HepG2 (cell line): Measurements from ENCODE around the gene ZNF100.

Source experiments
- CBFB ChIP-seq: sonication (generic); formaldehyde crosslinking; IDR thresholded peaks from 2 replicates; pipeline ENCODE4 v1.4.0; 2020; ENCODE audit warnings: missing genetic modification reagents
- GZF1 ChIP-seq: sonication (generic); formaldehyde crosslinking; IDR thresholded peaks from 2 replicates; pipeline ENCODE4 v1.5.1; 2020; ENCODE audit warnings: mild to moderate bottlenecking, missing genetic modification reagents
- HOXA9 ChIP-seq: sonication (generic); formaldehyde crosslinking; IDR thresholded peaks from 2 replicates; pipeline ENCODE4 v1.8.1; 2022; ENCODE audit warnings: missing genetic modification reagents, mild to moderate bottlenecking, moderate library complexity, borderline replicate concordance
- JUN ChIP-seq: sonication (generic); formaldehyde crosslinking; IDR thresholded peaks from 2 replicates; pipeline ENCODE4 v1.4.0; 2020; ENCODE audit warnings: mild to moderate bottlenecking, missing genetic modification reagents
- KLF6 ChIP-seq: IDR thresholded peaks from 2 replicates; pipeline ENCODE4 v1.8.0; 2016; ENCODE audit warnings: missing biosample characterization, missing genetic modification reagents
- ZBTB20 ChIP-seq: sonication (generic); formaldehyde crosslinking; IDR thresholded peaks from 2 replicates; pipeline ENCODE4 v1.8.1; 2023; ENCODE audit warnings: missing genetic modification reagents, low read depth, mild to moderate bottlenecking, borderline replicate concordance
- ZKSCAN8 ChIP-seq: IDR thresholded peaks from 2 replicates; pipeline ENCODE4 v1.6.1; 2016; ENCODE audit warnings: borderline replicate concordance, missing genetic modification reagents, missing compliant biosample characterization
- ZNF274 ChIP-seq: sonication (generic); formaldehyde crosslinking; IDR thresholded peaks from 2 replicates; pipeline ENCODE4 v1.5.1; 2020; ENCODE audit warnings: mild to moderate bottlenecking, missing genetic modification reagents
- ZZZ3 ChIP-seq: sonication (generic); formaldehyde crosslinking; IDR thresholded peaks from 2 replicates; pipeline ENCODE4 v1.4.0; 2020; ENCODE audit warnings: missing genetic modification reagents, mild to moderate bottlenecking, borderline replicate concordance
- TF ChIP-seq, protein P1 (sequence below): sonication (generic); formaldehyde crosslinking; IDR thresholded peaks from one replicate; pipeline ENCODE4 v1.5.1; 2020; ENCODE audit warnings: mild to moderate bottlenecking, missing genetic modification reagents; ENCODE audit errors: not compliant biosample characterization

DNA sequence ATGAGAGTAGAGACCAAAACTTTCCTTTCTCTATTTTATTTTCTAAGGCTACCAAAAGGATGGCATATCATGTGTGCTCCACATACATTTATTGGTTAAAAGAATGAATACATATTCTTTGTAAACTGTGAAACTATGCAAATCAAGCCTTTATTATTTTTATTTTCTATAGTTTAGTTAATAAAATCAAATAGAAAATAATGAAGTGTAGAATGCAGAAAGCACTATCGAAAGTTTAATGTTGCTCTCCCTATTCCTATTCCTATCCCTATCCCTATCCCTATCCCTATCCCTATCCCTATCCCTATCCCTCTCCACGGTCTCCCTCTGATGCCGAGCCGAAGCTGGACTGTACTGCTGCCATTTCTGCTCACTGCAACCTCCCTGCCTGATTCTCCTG, 60.3 kb downstream of the ZNF100 start:
- no peak for TF ChIP-seq JUN (CRISPR knock-in tag)
- TF ChIP-seq ZKSCAN8 (CRISPR knock-in tag): no peak
- no peak for TF ChIP-seq KLF6
- no peak for TF ChIP-seq ZNF274
- no peak for TF ChIP-seq ZBTB20 (CRISPR knock-in tag)
- no peak for TF ChIP-seq HOXA9
- no peak for TF ChIP-seq CBFB
- no peak for TF ChIP-seq ZZZ3 (CRISPR knock-in tag)
- TF ChIP-seq, protein P1, sequence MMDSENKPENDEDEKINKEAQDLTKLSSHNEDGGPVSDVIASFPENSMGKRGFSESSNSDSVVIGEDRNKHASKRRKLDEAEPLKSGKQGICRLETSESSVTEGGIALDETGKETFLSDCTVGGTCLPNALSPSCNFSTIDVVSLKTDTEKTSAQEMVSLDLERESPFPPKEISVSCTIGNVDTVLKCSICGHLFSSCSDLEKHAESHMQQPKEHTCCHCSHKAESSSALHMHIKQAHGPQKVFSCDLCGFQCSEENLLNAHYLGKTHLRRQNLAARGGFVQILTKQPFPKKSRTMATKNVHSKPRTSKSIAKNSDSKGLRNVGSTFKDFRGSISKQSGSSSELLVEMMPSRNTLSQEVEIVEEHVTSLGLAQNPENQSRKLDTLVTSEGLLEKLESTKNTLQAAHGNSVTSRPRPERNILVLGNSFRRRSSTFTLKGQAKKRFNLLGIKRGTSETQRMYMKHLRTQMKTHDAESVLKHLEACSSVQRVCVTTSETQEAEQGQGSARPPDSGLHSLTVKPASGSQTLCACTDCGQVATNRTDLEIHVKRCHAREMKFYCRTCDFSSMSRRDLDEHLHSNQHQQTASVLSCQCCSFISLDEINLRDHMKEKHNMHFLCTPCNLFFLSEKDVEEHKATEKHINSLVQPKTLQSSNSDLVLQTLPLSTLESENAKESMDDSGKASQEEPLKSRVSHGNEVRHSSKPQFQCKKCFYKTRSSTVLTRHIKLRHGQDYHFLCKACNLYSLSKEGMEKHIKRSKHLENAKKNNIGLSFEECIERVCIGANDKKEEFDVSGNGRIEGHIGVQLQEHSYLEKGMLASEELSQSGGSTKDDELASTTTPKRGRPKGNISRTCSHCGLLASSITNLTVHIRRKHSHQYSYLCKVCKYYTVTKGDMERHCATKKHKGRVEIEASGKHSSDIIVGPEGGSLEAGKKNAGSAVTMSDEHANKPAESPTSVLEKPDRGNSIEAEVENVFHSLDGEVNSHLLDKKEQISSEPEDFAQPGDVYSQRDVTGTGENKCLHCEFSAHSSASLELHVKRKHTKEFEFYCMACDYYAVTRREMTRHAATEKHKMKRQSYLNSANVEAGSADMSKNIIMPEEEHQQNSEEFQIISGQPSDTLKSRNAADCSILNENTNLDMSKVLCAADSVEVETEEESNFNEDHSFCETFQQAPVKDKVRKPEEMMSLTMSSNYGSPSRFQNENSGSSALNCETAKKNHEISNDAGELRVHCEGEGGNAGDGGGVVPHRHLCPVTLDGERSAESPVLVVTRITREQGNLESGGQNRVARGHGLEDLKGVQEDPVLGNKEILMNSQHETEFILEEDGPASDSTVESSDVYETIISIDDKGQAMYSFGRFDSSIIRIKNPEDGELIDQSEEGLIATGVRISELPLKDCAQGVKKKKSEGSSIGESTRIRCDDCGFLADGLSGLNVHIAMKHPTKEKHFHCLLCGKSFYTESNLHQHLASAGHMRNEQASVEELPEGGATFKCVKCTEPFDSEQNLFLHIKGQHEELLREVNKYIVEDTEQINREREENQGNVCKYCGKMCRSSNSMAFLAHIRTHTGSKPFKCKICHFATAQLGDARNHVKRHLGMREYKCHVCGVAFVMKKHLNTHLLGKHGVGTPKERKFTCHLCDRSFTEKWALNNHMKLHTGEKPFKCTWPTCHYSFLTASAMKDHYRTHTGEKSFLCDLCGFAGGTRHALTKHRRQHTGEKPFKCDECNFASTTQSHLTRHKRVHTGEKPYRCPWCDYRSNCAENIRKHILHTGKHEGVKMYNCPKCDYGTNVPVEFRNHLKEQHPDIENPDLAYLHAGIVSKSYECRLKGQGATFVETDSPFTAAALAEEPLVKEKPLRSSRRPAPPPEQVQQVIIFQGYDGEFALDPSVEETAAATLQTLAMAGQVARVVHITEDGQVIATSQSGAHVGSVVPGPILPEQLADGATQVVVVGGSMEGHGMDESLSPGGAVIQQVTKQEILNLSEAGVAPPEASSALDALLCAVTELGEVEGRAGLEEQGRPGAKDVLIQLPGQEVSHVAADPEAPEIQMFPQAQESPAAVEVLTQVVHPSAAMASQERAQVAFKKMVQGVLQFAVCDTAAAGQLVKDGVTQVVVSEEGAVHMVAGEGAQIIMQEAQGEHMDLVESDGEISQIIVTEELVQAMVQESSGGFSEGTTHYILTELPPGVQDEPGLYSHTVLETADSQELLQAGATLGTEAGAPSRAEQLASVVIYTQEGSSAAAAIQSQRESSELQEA (CRISPR knock-in tag): no peak
- no peak for TF ChIP-seq GZF1 (CRISPR knock-in tag)
